Fibroblast of the aortic adventitia (primary cell): ENCODE data around the gene TEDC2. TPM values are rescaled to one million over a fixed set of nuclear protein-coding genes. Genes with fewer than 3 reads are reported as not detected.

Experiments used
- DNase-seq: peaks from one replicate; pipeline ENCODE4 v3.0.0-alpha.2; 2010; ENCODE audit warnings: low read depth
- H3K4me3 ChIP-seq: 2 replicates; pipeline ENCODE4 v1.5.1; 2011; ENCODE audit warnings: low read depth, mild to moderate bottlenecking, control low read depth, low read length, moderate library complexity
- CTCF ChIP-seq: IDR thresholded peaks from 2 replicates; pipeline ENCODE4 v1.5.1; 2011; ENCODE audit warnings: mild to moderate bottlenecking, low read length, control low read depth, inconsistent platforms; ENCODE audit not compliant: insufficient read depth
- total RNA-seq: library from RNA; depleted of rRNA; stranded (reverse); fragments of >200 nt; gene quantifications from 2 replicates; pipeline ENCODE4 v1.2.3, GENCODE V29; 2012; ENCODE audit warnings: low replicate concordance

Gene TEDC2
- total RNA-seq, 1 donor = 11.7 TPM

GRCh38 chr16:2458887-2459646 is 842 bp upstream of the TEDC2 start:
- H3K4me3 ChIP-seq = peak overlapping the region; percentile 71
- no peak for TF ChIP-seq CTCF
- DNase-seq = no peak

GRCh38 chr16:2460391-2460713 is 443 bp downstream of the TEDC2 start:
- H3K4me3 ChIP-seq = peak overlapping the region; percentile 71
- TF ChIP-seq CTCF = no peak
- no peak for DNase-seq

GRCh38 chr16:2460916-2461315 is 1.0 kb downstream of the TEDC2 start:
- TF ChIP-seq CTCF = no peak
- no peak for DNase-seq
- no peak overlapping the region for H3K4me3 ChIP-seq

- TF ChIP-seq CTCF = no peak
- H3K4me3 ChIP-seq = no peak overlapping the region
- no peak for DNase-seq
Observed at GRCh38 chr16:2462031-2462866, 2.3 kb downstream of the TEDC2 start.

GRCh38 chr16:2464333-2464732 is 4.4 kb downstream of the TEDC2 start:
- DNase-seq = no peak
- H3K4me3 ChIP-seq = no peak overlapping the region
- TF ChIP-seq CTCF = no peak

- no peak for DNase-seq
- no peak overlapping the region for H3K4me3 ChIP-seq
- TF ChIP-seq CTCF = peak; percentile 34
Observed at GRCh38 chr16:2465653-2466415, 5.9 kb downstream of the TEDC2 start.
